Ramos (cell line): ENCODE results near the gene ABCA7.
"Not testable (repeated sequence)": the region's sequence is repeated elsewhere in the genome, so short reads cannot be mapped to it uniquely, and the experiment has no call there.

Experiments used
- in situ Hi-C: fragments of 300-500 bp; cut with MboI; formaldehyde crosslinking; loops from one replicate; pipeline ENCODE4 v1.14.3; 2022; ENCODE audit warnings: low sequenced_read_pairs; ENCODE audit not compliant: unreplicated experiment

The ABCA7 gene

GRCh38 chr19:1015061-1015781, 24.7 kb upstream of the ABCA7 start:
- in situ Hi-C loops, result no loop called here

GRCh38 chr19:1015782-1016646, 23.9 kb upstream of the ABCA7 start:
- in situ Hi-C loops, result no loop called here

GRCh38 chr19:1016647-1017114, 23.2 kb upstream of the ABCA7 start:
- in situ Hi-C loops, result no loop called here

GRCh38 chr19:1017115-1017905, 22.6 kb upstream of the ABCA7 start:
- in situ Hi-C loops, result no loop called here

GRCh38 chr19:1017906-1018305, 22.0 kb upstream of the ABCA7 start:
- in situ Hi-C loops, result no loop called here

GRCh38 chr19:1018393-1018792, 21.5 kb upstream of the ABCA7 start:
- in situ Hi-C loops, result no loop called here

- in situ Hi-C loops, result no loop called here
These were observed 20.8 kb upstream of the ABCA7 start for GRCh38 chr19:1018932-1019615.

GRCh38 chr19:1019616-1019961, 20.3 kb upstream of the ABCA7 start:
- in situ Hi-C loops, result no loop called here

- in situ Hi-C loops, result no loop called here
These were observed 19.7 kb upstream of the ABCA7 start for GRCh38 chr19:1019980-1020867.

- in situ Hi-C loops, result no loop called here
These were observed 19.0 kb upstream of the ABCA7 start, which contains the start of gene TMEM259 for GRCh38 chr19:1020868-1021425. TSS of gene TMEM259 (minus strand) at chr19:1021123. CDS start at chr19:1020996, 127 bp downstream.

GRCh38 chr19:1023883-1024188, 16.1 kb upstream of the ABCA7 start:
- in situ Hi-C loops, result not testable (repeated sequence)

GRCh38 chr19:1025080-1025479, 14.8 kb upstream of the ABCA7 start:
- in situ Hi-C loops, result not testable (repeated sequence)

- in situ Hi-C loops, result no loop called here
These were observed 13.7 kb upstream of the ABCA7 start, which contains the start of gene CNN2 for GRCh38 chr19:1025960-1026782. TSS of gene CNN2 (plus strand) at chr19:1026608. CDS start at chr19:1026662, 54 bp downstream.

- in situ Hi-C loops, result no loop called here
These were observed 12.9 kb upstream of the ABCA7 start for GRCh38 chr19:1026783-1027649.

- in situ Hi-C loops, result no loop called here
These were observed 12.3 kb upstream of the ABCA7 start for GRCh38 chr19:1027650-1028061.

- in situ Hi-C loops, result no loop called here
These were observed 11.6 kb upstream of the ABCA7 start for GRCh38 chr19:1028062-1028926.
